SK-N-SH (cell line): ENCODE measurements around the gene CSKMT. TPM values are rescaled to one million over a fixed set of nuclear protein-coding genes. Genes with fewer than 3 reads are reported as not detected.

ENCODE experiments used
- CTCF ChIA-PET: fragments of 300-600, 350-600 bp; formaldehyde crosslinking; extraction: SDS; loops from one replicate; lab custom pipeline; 2021; lab: Yijun Ruan, JAX
- POLR2A ChIA-PET: fragments of 350-600 bp; sonication (Branson Sonifier 250); formaldehyde crosslinking; extraction: SDS; loops from one replicate; lab custom pipeline; 2020; ENCODE audit warnings: antibody characterized with exemption, inconsistent platforms; lab: Yijun Ruan, JAX
- DNase-seq: peaks from one replicate; pipeline ENCODE4 v3.0.0; 2012
- H2AFZ ChIP-seq: fragments of 200-600 bp; sonication (generic); 2 replicates; pipeline ENCODE4 v1.8.1; 2016; ENCODE audit warnings: antibody characterized with exemption, mild to moderate bottlenecking, low read depth
- H3F3A ChIP-seq: fragments of 200-600 bp; sonication (generic); replicated peaks from 2 replicates; pipeline ENCODE3; 2016; ENCODE audit warnings: antibody characterized with exemption, mild to moderate bottlenecking; ENCODE audit not compliant: insufficient read depth
- H3K27ac ChIP-seq, 2 experiments: fragments of 200-500 bp in 1 of 2; fragments of 200-600 bp in 1 of 2; sonication (Bioruptor generic) in 1 of 2; sonication (generic), shearing (Covaris generic) in 1 of 2; 2 replicates each; pipeline versions ENCODE4 v1.5.1 to v1.6.1; 2014 to 2016; ENCODE audit warnings: low read depth in 2 of 2, inconsistent platforms in 1 of 2, low read length in 1 of 2, mild to moderate bottlenecking in 1 of 2, mixed read lengths in 1 of 2
- H3K27me3 ChIP-seq: fragments of 200-600 bp; sonication (generic), shearing (Covaris generic); 2 replicates; pipeline ENCODE4 v1.6.1; 2016; ENCODE audit warnings: mixed run types; ENCODE audit not compliant: insufficient read depth
- H3K36me3 ChIP-seq, 2 experiments: fragments of 200-500 bp in 1 of 2; fragments of 200-600 bp in 1 of 2; sonication (Bioruptor generic) in 1 of 2; sonication (generic) in 1 of 2; replicated peaks in 1 of 2; 2 replicates each; pipeline versions ENCODE3 to v1.5.1; 2014 to 2016; ENCODE audit warnings: low read length in 1 of 2, mild to moderate bottlenecking in 1 of 2; ENCODE audit not compliant: insufficient read depth in 2 of 2, control insufficient read depth in 1 of 2
- H3K4me1 ChIP-seq, 2 experiments: fragments of 200-500 bp in 1 of 2; fragments of 200-600 bp in 1 of 2; sonication (Bioruptor generic) in 1 of 2; sonication (generic), shearing (Covaris generic) in 1 of 2; 2 replicates each; pipeline versions ENCODE4 v1.5.1 to v1.6.1; 2014 to 2016; ENCODE audit warnings: low read depth in 1 of 2, low read length in 1 of 2, mixed run types in 1 of 2; ENCODE audit not compliant: insufficient read depth in 2 of 2, control insufficient read depth in 1 of 2
- H3K4me2 ChIP-seq: fragments of 200-600 bp; sonication (generic), shearing (Covaris generic); 2 replicates; pipeline ENCODE4 v1.6.1; 2017; ENCODE audit warnings: mixed run types
- H3K4me3 ChIP-seq, 2 experiments: fragments of 200-500 bp in 1 of 2; fragments of 200-600 bp in 1 of 2; sonication (Bioruptor generic) in 1 of 2; sonication (generic), shearing (Covaris generic) in 1 of 2; 2 replicates each; pipeline versions ENCODE4 v1.5.1 to v1.8.1; 2014 to 2016; ENCODE audit warnings: low read depth in 2 of 2, inconsistent platforms in 1 of 2, low read length in 1 of 2, mild to moderate bottlenecking in 1 of 2, mixed read lengths in 1 of 2, moderate library complexity in 1 of 2
- H3K79me2 ChIP-seq: fragments of 200-600 bp; sonication (generic); 2 replicates; pipeline ENCODE4 v1.8.1; 2017; ENCODE audit warnings: mild to moderate bottlenecking; ENCODE audit not compliant: insufficient read depth
- H3K9ac ChIP-seq: fragments of 200-600 bp; sonication (generic); 2 replicates; pipeline ENCODE4 v1.6.1; 2017; ENCODE audit warnings: mixed run types
- H3K9me2 ChIP-seq: fragments of 200-600 bp; sonication (generic); 2 replicates; pipeline ENCODE4 v1.6.1; 2017; ENCODE audit warnings: mixed run types
- H3K9me3 ChIP-seq: fragments of 200-600 bp; sonication (generic); 2 replicates; pipeline ENCODE4 v1.6.1; 2017; ENCODE audit warnings: mixed run types, mild to moderate bottlenecking, moderate library complexity
- H4K20me1 ChIP-seq: fragments of 200-600 bp; sonication (generic); 2 replicates; pipeline ENCODE4 v1.6.1; 2017; ENCODE audit warnings: mild to moderate bottlenecking, mixed run types; ENCODE audit not compliant: insufficient read depth
- CHD2 ChIP-seq: fragments of 150-350 bp; IDR thresholded peaks from 2 replicates; pipeline ENCODE4 v1.6.1; 2018; ENCODE audit warnings: low read length; ENCODE audit not compliant: partially characterized antibody
- EZH2phosphoT487 ChIP-seq: fragments of 200-600 bp; sonication (generic); IDR thresholded peaks from 2 replicates; pipeline ENCODE4 v1.6.1; 2017; ENCODE audit warnings: low read depth, mixed run types, mild to moderate bottlenecking, antibody characterized with exemption, moderate library complexity, borderline replicate concordance
- FOXJ3 ChIP-seq: sonication (generic); formaldehyde crosslinking; IDR thresholded peaks from 2 replicates; pipeline ENCODE4 v1.5.1; 2020; ENCODE audit warnings: mild to moderate bottlenecking, missing genetic modification reagents
- GABPA ChIP-seq: IDR thresholded peaks from 2 replicates; pipeline ENCODE4 v1.4.0; 2012; ENCODE audit warnings: low read depth, mild to moderate bottlenecking
- IRF3 ChIP-seq: fragments of 150-350 bp; IDR thresholded peaks from 2 replicates; pipeline ENCODE4 v1.6.1; 2016; ENCODE audit warnings: mild to moderate bottlenecking, low read depth, low read length
- MEF2A ChIP-seq: IDR thresholded peaks from 2 replicates; pipeline ENCODE4 v1.4.0; 2012; ENCODE audit warnings: low read depth, borderline replicate concordance
- NFIC ChIP-seq: IDR thresholded peaks from 2 replicates; pipeline ENCODE4 v1.4.0; 2012; ENCODE audit warnings: borderline replicate concordance
- NRF1 ChIP-seq: IDR thresholded peaks from 2 replicates; pipeline ENCODE4 v1.6.1; 2012; ENCODE audit warnings: low read depth, mild to moderate bottlenecking, low read length
- PBX3 ChIP-seq: IDR thresholded peaks from 2 replicates; pipeline ENCODE4; 2012
- POLR2AphosphoS5 ChIP-seq: IDR thresholded peaks from 2 replicates; pipeline ENCODE4 v1.6.1; 2012; ENCODE audit warnings: low read depth, low read length
- RAD21 ChIP-seq: IDR thresholded peaks from 2 replicates; pipeline ENCODE4 v1.6.1; 2012; ENCODE audit warnings: mild to moderate bottlenecking, low read length
- RXRA ChIP-seq: IDR thresholded peaks from 2 replicates; pipeline ENCODE4 v1.4.0; 2012; ENCODE audit warnings: low read depth, mild to moderate bottlenecking, borderline replicate concordance
- TCF12 ChIP-seq: IDR thresholded peaks from 2 replicates; pipeline ENCODE4 v1.4.0; 2012
- YY1 ChIP-seq: IDR thresholded peaks from 2 replicates; pipeline ENCODE4 v1.4.0; 2012; ENCODE audit warnings: low read depth, mild to moderate bottlenecking
- WGBS: methylation state at CpG from one replicate; pipeline ENCODE4 v1.1.6; 2017; ENCODE audit warnings: low lambda C conversion rate; 5-methylcytosine and 5-hydroxymethylcytosine counted together
- polyA plus RNA-seq, 3 experiments: library from polyadenylated mRNA; depleted of rRNA; stranded (reverse); fragments of >200 nt; gene quantifications; 2 replicates each; pipeline ENCODE4 v1.2.3, GENCODE V29; 2012
- TF ChIP-seq, protein P1 (sequence below): IDR thresholded peaks from 2 replicates; pipeline ENCODE4 v1.4.0; 2012; ENCODE audit warnings: low read depth, borderline replicate concordance
- TF ChIP-seq, protein P2 (sequence below): IDR thresholded peaks from 2 replicates; pipeline ENCODE4 v1.6.1; 2012; ENCODE audit warnings: mild to moderate bottlenecking, low read depth, low read length, moderate library complexity
- TF ChIP-seq, protein P3 (sequence below): IDR thresholded peaks from 2 replicates; pipeline ENCODE4 v1.4.0; 2012; ENCODE audit warnings: low read depth, borderline replicate concordance
- TF ChIP-seq, protein P4 (sequence below): IDR thresholded peaks from 2 replicates; pipeline ENCODE4 v1.4.0; 2012; ENCODE audit warnings: low read depth

Gene CSKMT
- polyA plus RNA-seq, 1 of the 3 experiments (the other 2 are of a cell fraction), result 11.1 TPM

GRCh38 chr11:62687508-62688396 is 22.6 kb downstream of the CSKMT start (continued):
- TF ChIP-seq, protein P1, sequence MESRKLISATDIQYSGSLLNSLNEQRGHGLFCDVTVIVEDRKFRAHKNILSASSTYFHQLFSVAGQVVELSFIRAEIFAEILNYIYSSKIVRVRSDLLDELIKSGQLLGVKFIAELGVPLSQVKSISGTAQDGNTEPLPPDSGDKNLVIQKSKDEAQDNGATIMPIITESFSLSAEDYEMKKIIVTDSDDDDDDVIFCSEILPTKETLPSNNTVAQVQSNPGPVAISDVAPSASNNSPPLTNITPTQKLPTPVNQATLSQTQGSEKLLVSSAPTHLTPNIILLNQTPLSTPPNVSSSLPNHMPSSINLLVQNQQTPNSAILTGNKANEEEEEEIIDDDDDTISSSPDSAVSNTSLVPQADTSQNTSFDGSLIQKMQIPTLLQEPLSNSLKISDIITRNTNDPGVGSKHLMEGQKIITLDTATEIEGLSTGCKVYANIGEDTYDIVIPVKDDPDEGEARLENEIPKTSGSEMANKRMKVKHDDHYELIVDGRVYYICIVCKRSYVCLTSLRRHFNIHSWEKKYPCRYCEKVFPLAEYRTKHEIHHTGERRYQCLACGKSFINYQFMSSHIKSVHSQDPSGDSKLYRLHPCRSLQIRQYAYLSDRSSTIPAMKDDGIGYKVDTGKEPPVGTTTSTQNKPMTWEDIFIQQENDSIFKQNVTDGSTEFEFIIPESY, result no peak

GRCh38 chr11:62688491-62688890 is 23.4 kb downstream of the CSKMT start:
- ChIA-PET CTCF (interaction anchor here (0.8 to 2.0 kb wide), 2 partner anchors 7 to 293 kb away, joined by 5 to 8 read pairs; no protein-coding TSS in a partner anchor), POLR2A (no interaction called here)
- H3K9me2 ChIP-seq, result no peaks in the 10 kb centered on the region
- H3K4me3 ChIP-seq, result no peak overlapping the region
- peaks cover 0 to 6% of the 10 kb centered on the region in 2 experiments; a peak in 1 of 4 replicates for H3K4me1 ChIP-seq
- H3F3A ChIP-seq, result peaks cover 7% of the 10 kb centered on the region
- no peaks in the 10 kb centered on the region for H3K79me2 ChIP-seq
- no peak overlapping the region for H3K27ac ChIP-seq
- no peaks in the 10 kb centered on the region for H3K27me3 ChIP-seq
- H3K9me3 ChIP-seq, result no peaks in the 10 kb centered on the region
- H3K36me3 ChIP-seq, result peaks cover 12 to 29% of the 10 kb centered on the region in 2 experiments
- no peak for DNase-seq
- H2AFZ ChIP-seq, result no peak overlapping the region
- 88% methylated on average over 1 of the region's 1 CpG for WGBS
- no peaks in the 10 kb centered on the region for H4K20me1 ChIP-seq
- no peak overlapping the region for H3K4me2 ChIP-seq
- H3K9ac ChIP-seq, result no peak overlapping the region
- TF ChIP-seq, protein P2, sequence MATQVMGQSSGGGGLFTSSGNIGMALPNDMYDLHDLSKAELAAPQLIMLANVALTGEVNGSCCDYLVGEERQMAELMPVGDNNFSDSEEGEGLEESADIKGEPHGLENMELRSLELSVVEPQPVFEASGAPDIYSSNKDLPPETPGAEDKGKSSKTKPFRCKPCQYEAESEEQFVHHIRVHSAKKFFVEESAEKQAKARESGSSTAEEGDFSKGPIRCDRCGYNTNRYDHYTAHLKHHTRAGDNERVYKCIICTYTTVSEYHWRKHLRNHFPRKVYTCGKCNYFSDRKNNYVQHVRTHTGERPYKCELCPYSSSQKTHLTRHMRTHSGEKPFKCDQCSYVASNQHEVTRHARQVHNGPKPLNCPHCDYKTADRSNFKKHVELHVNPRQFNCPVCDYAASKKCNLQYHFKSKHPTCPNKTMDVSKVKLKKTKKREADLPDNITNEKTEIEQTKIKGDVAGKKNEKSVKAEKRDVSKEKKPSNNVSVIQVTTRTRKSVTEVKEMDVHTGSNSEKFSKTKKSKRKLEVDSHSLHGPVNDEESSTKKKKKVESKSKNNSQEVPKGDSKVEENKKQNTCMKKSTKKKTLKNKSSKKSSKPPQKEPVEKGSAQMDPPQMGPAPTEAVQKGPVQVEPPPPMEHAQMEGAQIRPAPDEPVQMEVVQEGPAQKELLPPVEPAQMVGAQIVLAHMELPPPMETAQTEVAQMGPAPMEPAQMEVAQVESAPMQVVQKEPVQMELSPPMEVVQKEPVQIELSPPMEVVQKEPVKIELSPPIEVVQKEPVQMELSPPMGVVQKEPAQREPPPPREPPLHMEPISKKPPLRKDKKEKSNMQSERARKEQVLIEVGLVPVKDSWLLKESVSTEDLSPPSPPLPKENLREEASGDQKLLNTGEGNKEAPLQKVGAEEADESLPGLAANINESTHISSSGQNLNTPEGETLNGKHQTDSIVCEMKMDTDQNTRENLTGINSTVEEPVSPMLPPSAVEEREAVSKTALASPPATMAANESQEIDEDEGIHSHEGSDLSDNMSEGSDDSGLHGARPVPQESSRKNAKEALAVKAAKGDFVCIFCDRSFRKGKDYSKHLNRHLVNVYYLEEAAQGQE, result no peak
- no peak for TF ChIP-seq RXRA
- no peak for TF ChIP-seq YY1
- TF ChIP-seq, protein P1, result no peak
- TF ChIP-seq GABPA, result no peak
- no peak for TF ChIP-seq EZH2phosphoT487
- no peak for TF ChIP-seq MEF2A
- TF ChIP-seq, protein P3, sequence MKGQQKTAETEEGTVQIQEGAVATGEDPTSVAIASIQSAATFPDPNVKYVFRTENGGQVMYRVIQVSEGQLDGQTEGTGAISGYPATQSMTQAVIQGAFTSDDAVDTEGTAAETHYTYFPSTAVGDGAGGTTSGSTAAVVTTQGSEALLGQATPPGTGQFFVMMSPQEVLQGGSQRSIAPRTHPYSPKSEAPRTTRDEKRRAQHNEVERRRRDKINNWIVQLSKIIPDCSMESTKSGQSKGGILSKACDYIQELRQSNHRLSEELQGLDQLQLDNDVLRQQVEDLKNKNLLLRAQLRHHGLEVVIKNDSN, result no peak
- no peak for TF ChIP-seq CHD2
- TF ChIP-seq NFIC, result no peak
- TF ChIP-seq NRF1, result no peak
- no peak for TF ChIP-seq POLR2AphosphoS5
- no peak for TF ChIP-seq RAD21
- no peak for TF ChIP-seq TCF12
- TF ChIP-seq, protein P4, sequence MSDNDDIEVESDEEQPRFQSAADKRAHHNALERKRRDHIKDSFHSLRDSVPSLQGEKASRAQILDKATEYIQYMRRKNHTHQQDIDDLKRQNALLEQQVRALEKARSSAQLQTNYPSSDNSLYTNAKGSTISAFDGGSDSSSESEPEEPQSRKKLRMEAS, result no peak
- TF ChIP-seq IRF3, result no peak
- no peak for TF ChIP-seq PBX3
- no peak for TF ChIP-seq FOXJ3 (CRISPR knock-in tag)
